HCT116 (cell line): ENCODE measurements around the gene RABEPK. TPM values are rescaled to one million over a fixed set of nuclear protein-coding genes. Genes with fewer than 3 reads are reported as not detected.
"Not testable (repeated sequence)": the region's sequence is repeated elsewhere in the genome, so short reads cannot be mapped to it uniquely, and the experiment has no call there.

ENCODE experiments used
- ATAC-seq: fragments of 200-7000 bp; cut with Tn5 transposase; 2 replicates; pipeline ENCODE4 v1.9.1; 2020; ENCODE audit warnings: mild to moderate bottlenecking, moderate library complexity
- BruUV-seq: library from RNA; stranded (reverse); fragments of 400-500 nt; replicated peaks from 2 replicates; lab custom pipeline; 2021; lab: Mats Ljungman, UMichigan
- CTCF ChIA-PET: fragments of 300-600 bp; sonication (Branson Sonifier 250); formaldehyde crosslinking; loops from one replicate; lab custom pipeline; 2021; ENCODE audit warnings: antibody characterized with exemption; lab: Charles Lee
- POLR2A ChIA-PET: fragments of 300-600, 350-600 bp; sonication (Branson Sonifier 250); formaldehyde crosslinking; loops from one replicate; lab custom pipeline; 2021; ENCODE audit warnings: antibody characterized with exemption; lab: Charles Lee
- RAD21 ChIA-PET, 2 experiments: fragments of 300-600 bp; sonication (Branson Sonifier 250); formaldehyde crosslinking; loops; one replicate each; lab custom pipeline; 2023; ENCODE audit warnings: low total read pairs in 2 of 2; ENCODE audit not compliant: uncharacterized antibody in 2 of 2, unreplicated experiment in 2 of 2, low non-redundant PET in 1 of 2; lab: Charles Lee
- DNase-seq: peaks from one replicate; pipeline ENCODE4 v3.0.0-alpha.2; 2010; ENCODE audit warnings: low read depth, low spot score
- H2AFZ ChIP-seq: fragments of 200-600 bp; shearing (Covaris generic), sonication (generic); 2 replicates; pipeline ENCODE4 v1.6.1; 2017; ENCODE audit warnings: low read depth, mixed run types, mixed read lengths, antibody characterized with exemption, low read length; ENCODE audit not compliant: poor library complexity, severe bottlenecking
- H3K27ac ChIP-seq: 2 replicates; pipeline ENCODE4 v1.5.1; 2012; ENCODE audit warnings: low read depth, low read length
- H3K27me3 ChIP-seq: fragments of 200-600 bp; sonication (generic); 2 replicates; pipeline ENCODE4 v1.6.1; 2016; ENCODE audit warnings: mixed run types, low read length, mixed read lengths; ENCODE audit not compliant: insufficient read depth
- H3K36me3 ChIP-seq, 2 experiments: fragments of 200-500 bp in 1 of 2; fragments of 200-600 bp in 1 of 2; sonication (Bioruptor generic) in 1 of 2; sonication (generic) in 1 of 2; 2 replicates each; pipeline versions ENCODE4 v1.5.1 to v1.6.1; 2014 to 2016; ENCODE audit warnings: low read length in 2 of 2, inconsistent platforms in 1 of 2, mixed read lengths in 1 of 2, mixed run types in 1 of 2; ENCODE audit not compliant: insufficient read depth in 2 of 2, control insufficient read depth in 1 of 2
- H3K4me1 ChIP-seq, 2 experiments: fragments of 200-600 bp in 1 of 2; sonication (generic) in 1 of 2; 2 replicates each; pipeline versions ENCODE4 v1.5.1 to v1.6.1; 2012 to 2017; ENCODE audit warnings: low read length in 2 of 2, inconsistent platforms in 1 of 2, mild to moderate bottlenecking in 1 of 2, mixed read lengths in 1 of 2, mixed run types in 1 of 2, moderate library complexity in 1 of 2; ENCODE audit not compliant: insufficient read depth in 2 of 2, control insufficient read depth in 1 of 2
- H3K4me2 ChIP-seq: fragments of 200-600 bp; sonication (generic); 2 replicates; pipeline ENCODE4 v1.6.1; 2017; ENCODE audit warnings: mixed run types, low read length, mixed read lengths
- H3K4me3 ChIP-seq, 2 experiments: fragments of 200-600 bp in 1 of 2; sonication (generic) in 1 of 2; replicated peaks in 1 of 2; 2 replicates each; pipeline ENCODE4 v1.5.1; 2011 to 2016; ENCODE audit warnings: low read length in 2 of 2, control low read depth in 1 of 2, low read depth in 1 of 2, mild to moderate bottlenecking in 1 of 2, mixed read lengths in 1 of 2, mixed run types in 1 of 2
- H3K79me2 ChIP-seq: fragments of 200-600 bp; sonication (generic); 2 replicates; pipeline ENCODE4 v1.6.1; 2017; ENCODE audit warnings: mild to moderate bottlenecking, mixed run types, low read length, moderate library complexity, mixed read lengths; ENCODE audit not compliant: insufficient read depth
- H3K9ac ChIP-seq: fragments of 200-600 bp; sonication (generic); 2 replicates; pipeline ENCODE4 v1.6.1; 2016; ENCODE audit warnings: low read length, mixed read lengths
- H3K9me2 ChIP-seq: fragments of 200-600 bp; sonication (generic), shearing (Covaris generic); 2 replicates; pipeline ENCODE4 v1.6.1; 2017; ENCODE audit warnings: mixed run types, mild to moderate bottlenecking, moderate library complexity; ENCODE audit not compliant: insufficient read depth
- H3K9me3 ChIP-seq, 2 experiments: fragments of 200-500 bp in 1 of 2; fragments of 200-600 bp in 1 of 2; sonication (Bioruptor generic) in 1 of 2; sonication (generic) in 1 of 2; 2 replicates each; pipeline ENCODE4 v1.6.1; 2014 to 2017; ENCODE audit warnings: low read length in 2 of 2, mixed read lengths in 2 of 2, inconsistent platforms in 1 of 2, low read depth in 1 of 2, mild to moderate bottlenecking in 1 of 2, mixed run types in 1 of 2, moderate library complexity in 1 of 2; ENCODE audit not compliant: control insufficient read depth in 1 of 2, insufficient read depth in 1 of 2
- H4K20me1 ChIP-seq: fragments of 200-600 bp; sonication (generic), shearing (Covaris generic); 2 replicates; pipeline ENCODE4 v1.6.1; 2017; ENCODE audit warnings: mixed run types, mild to moderate bottlenecking, moderate library complexity; ENCODE audit not compliant: insufficient read depth
- CEBPB ChIP-seq: IDR thresholded peaks from 2 replicates; pipeline ENCODE4 v1.6.1; 2012; ENCODE audit warnings: low read depth
- JUND ChIP-seq: IDR thresholded peaks from 2 replicates; pipeline ENCODE4 v1.6.1; 2012
- POLR2AphosphoS5 ChIP-seq: IDR thresholded peaks from 2 replicates; pipeline ENCODE4 v1.6.1; 2011; ENCODE audit warnings: mild to moderate bottlenecking, low read depth, low read length, moderate library complexity
- ZNF274 ChIP-seq: fragments of 200-500 bp; sonication (Bioruptor generic); IDR thresholded peaks from 2 replicates; pipeline ENCODE4 v1.6.1; 2014; ENCODE audit warnings: mild to moderate bottlenecking, low read depth, low read length, inconsistent platforms
- intact Hi-C: fragments of 100-400 bp; cut with micrococcal nuclease; formaldehyde crosslinking; loops from 2 replicates; pipeline ENCODE4 v1.10.0; 2022
- total RNA-seq: library from RNA; stranded (reverse); gene quantifications from one replicate; pipeline ENCODE4 v1.2.1, GENCODE V29; 2021; ENCODE audit not compliant: unreplicated experiment

Gene RABEPK
- total RNA-seq, 1 experiment from 2014 or later: 48.3 TPM

GRCh38 chr9:125234099-125234498, 33.8 kb downstream of the RABEPK start:
- BruUV-seq, DNase-seq, intact Hi-C loops, H3K9me3 ChIP-seq, H3K4me2 ChIP-seq, H3K4me1 ChIP-seq, CTCF ChIA-PET, H3K9ac ChIP-seq, H3K9me2 ChIP-seq, RAD21 ChIA-PET, ATAC-seq, H3K27me3 ChIP-seq, H3K4me3 ChIP-seq, H3K27ac ChIP-seq, H2AFZ ChIP-seq: not testable (repeated sequence)
- Histone ChIP-seq H3K79me2 (peaks cover 46% of the 10 kb centered on the region), H3K36me3 (peaks cover 42 to 43% of the 10 kb centered on the region in 2 experiments), H4K20me1 (peaks cover 32% of the 10 kb centered on the region; the same call in 1 of the 2 replicates)
- POLR2A ChIA-PET: interaction anchor here (1.2 to 2.1 kb wide), 2 partner anchors 9 to 37 kb away, joined by 3 to 6 read pairs; no protein-coding TSS in a partner anchor
- 0 out of 2 replicates have a peak, but pooled peaks have one; percentile 5 for TF ChIP-seq POLR2AphosphoS5

GRCh38 chr9:125235804-125236519, 35.6 kb downstream of the RABEPK start:
- CTCF ChIA-PET: no interaction called here
- POLR2A ChIA-PET: interaction anchor here (0.6 to 2.1 kb wide), 3 partner anchors 7 to 59 kb away, joined by 4 to 6 read pairs (median 5); no protein-coding TSS in a partner anchor
- Histone ChIP-seq H3K9me3 (no peaks in the 10 kb centered on the region), H3K27ac (no peak overlapping the region), H4K20me1 (peaks cover 44% of the 10 kb centered on the region), H3K27me3 (no peaks in the 10 kb centered on the region), H3K4me1 (peaks cover 4 to 6% of the 10 kb centered on the region in 2 experiments; a peak in 2 of 4 replicates), H3K36me3 (peaks cover 48 to 58% of the 10 kb centered on the region in 2 experiments), H3K79me2 (peaks cover 65% of the 10 kb centered on the region), H3K4me2 (no peak overlapping the region), H2AFZ (no peak overlapping the region), H3K4me3 (no peak overlapping the region), H3K9ac (no peak overlapping the region)
- no TSS peak for BruUV-seq
- intact Hi-C loops: no loop called here
- RAD21 ChIA-PET: no interaction called here
- no peak for DNase-seq
- TF ChIP-seq JUND: no peak
- no peak for TF ChIP-seq ZNF274
- TF ChIP-seq POLR2AphosphoS5: peak; percentile 34
- no peak for TF ChIP-seq CEBPB
- TF ChIP-seq, all 23 proteins: peak for 1
- ATAC-seq: no peak
- H3K9me2 ChIP-seq: no peaks in the 10 kb centered on the region

GRCh38 chr9:125236520-125237159, 36.3 kb downstream of the RABEPK start:
- H3K4me2 ChIP-seq, H3K9me2 ChIP-seq, H3K27me3 ChIP-seq, DNase-seq, H3K27ac ChIP-seq, H3K9ac ChIP-seq, H3K9me3 ChIP-seq, BruUV-seq, H3K4me3 ChIP-seq, H2AFZ ChIP-seq, RAD21 ChIA-PET, intact Hi-C loops, H3K4me1 ChIP-seq, CTCF ChIA-PET, ATAC-seq: not testable (repeated sequence)
- peaks cover 67% of the 10 kb centered on the region for H3K79me2 ChIP-seq
- peaks cover 44% of the 10 kb centered on the region for H4K20me1 ChIP-seq
- POLR2A ChIA-PET: interaction anchor here (0.6 to 1.5 kb wide), 3 partner anchors 8 to 58 kb away, joined by 3 to 5 read pairs (median 4); no protein-coding TSS in a partner anchor
- H3K36me3 ChIP-seq: peaks cover 48 to 58% of the 10 kb centered on the region in 2 experiments
